ENCODE measurements around the gene OR8H1. TPM values are rescaled to one million over a fixed set of nuclear protein-coding genes. Genes with fewer than 3 reads are reported as not detected.

Gene OR8H1
- total and polyA plus RNA-seq, 2 of the 8 experiments (the other 6 are each of a cell fraction or from before 2014, with no cell fraction given): not detected

DNA sequence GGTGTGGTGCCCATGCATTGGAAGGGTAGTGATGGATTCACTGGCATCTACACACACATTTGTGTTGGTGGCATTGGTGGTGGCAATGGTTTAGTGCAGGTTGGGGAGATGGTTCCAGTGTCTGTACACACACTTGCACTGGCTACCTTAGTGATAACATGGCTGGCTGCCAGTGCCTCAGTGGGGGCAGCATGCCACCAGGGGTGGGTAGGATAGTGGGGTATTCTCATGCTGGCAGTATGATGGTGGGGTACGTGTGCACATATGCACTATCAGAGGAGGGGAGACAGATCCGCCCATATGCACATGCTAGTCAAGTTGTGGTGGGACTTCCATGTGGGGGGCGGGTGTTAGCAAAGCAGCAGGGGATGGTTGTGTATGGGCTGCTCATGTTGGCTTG is 15.8 kb upstream of the OR8H1 start:
- no peak overlapping the region for H2AFZ ChIP-seq (ENCODE audit: low read length)
- FAIRE-seq (no peak), DNase-seq (ENCODE audit: low read depth in 1 of 2, low spot score in 2 of 2) (no peak)
- no peak overlapping the region for H3K56ac ChIP-seq (replicated peaks; ENCODE audit: insufficient read length, low read depth, low read length)
- no peak overlapping the region for H3K4me3 ChIP-seq (ENCODE audit: extremely low read depth in 1 of 4, insufficient read depth in 2 of 4, low read depth in 3 of 4, low read length in 4 of 4)
- ChIA-PET CTCF (ENCODE audit: partially characterized antibody) (interaction anchor here (0.6 to 0.7 kb wide), 2 partner anchors 61 to 132 kb away, joined by 3 to 5 read pairs; partner anchors contain the start of gene OR5J2), POLR2A (ENCODE audit: partially characterized antibody) (no interaction called here)
- H2BK12ac ChIP-seq (ENCODE audit: low read depth, low read length): no peak overlapping the region
- TF ChIP-seq RAD21 (IDR thresholded peaks at IDR 0.05 in 1 of 2, conservative IDR thresholded peaks at IDR 0.05 in 1 of 2; ENCODE audit: low read depth in 2 of 2, low read length in 2 of 2): no peak
- no peak for TF ChIP-seq CHD2 (IDR thresholded peaks at IDR 0.05; ENCODE audit: low read length)
- no peak for TF ChIP-seq EP300 (IDR thresholded peaks at IDR 0.05; ENCODE audit: borderline replicate concordance in 1 of 2, low read depth in 2 of 2, low read length in 2 of 2)
- no peak for TF ChIP-seq JUN (IDR thresholded peaks at IDR 0.05; ENCODE audit: low read depth, low read length)
- no peak for TF ChIP-seq BACH1 (IDR thresholded peaks at IDR 0.05; ENCODE audit: low read length)
- TF ChIP-seq GABPA (IDR thresholded peaks at IDR 0.05; ENCODE audit: borderline replicate concordance, insufficient read depth, low read length): no peak
- no peak for TF ChIP-seq KDM4A (IDR thresholded peaks at IDR 0.05; ENCODE audit: low read depth, low read length, severe bottlenecking)
- TF ChIP-seq CREB1 (IDR thresholded peaks at IDR 0.05): no peak
- TF ChIP-seq GTF2F1 (IDR thresholded peaks at IDR 0.05; ENCODE audit: borderline replicate concordance, low read depth, low read length): no peak
- TF ChIP-seq SIX5 (IDR thresholded peaks at IDR 0.05; ENCODE audit: low read depth, low read length): no peak
- no peak for TF ChIP-seq SIN3A (conservative IDR thresholded peaks at IDR 0.05 in 1 of 2, IDR thresholded peaks at IDR 0.05 in 1 of 2; ENCODE audit: low read depth in 1 of 2, low read length in 2 of 2)
- H3K79me2 ChIP-seq (ENCODE audit: control insufficient read depth in 1 of 2, insufficient read depth in 2 of 2, low read length in 2 of 2): no peaks in the 10 kb centered on the region
- no peaks in the 10 kb centered on the region for H3K23me2 ChIP-seq (ENCODE audit: low read depth, low read length)
- H2BK15ac ChIP-seq (ENCODE audit: low read length): no peak overlapping the region
- H3K4me2 ChIP-seq (ENCODE audit: insufficient read depth in 1 of 2, low read depth in 2 of 2, low read length in 2 of 2): no peak overlapping the region
- H3K9ac ChIP-seq (replicated peaks in 1 of 4; ENCODE audit: extremely low read depth in 1 of 4, low read depth in 3 of 4, low read length in 3 of 4): no peak overlapping the region
- H3K4me1 ChIP-seq (replicated peaks in 1 of 4; ENCODE audit: control insufficient read depth in 3 of 4, insufficient read depth in 4 of 4, low read length in 3 of 4): no peaks in the 10 kb centered on the region
- H3K36me3 ChIP-seq (ENCODE audit: control insufficient read depth in 2 of 4, insufficient read depth in 4 of 4, low read length in 3 of 4): no peaks in the 10 kb centered on the region; a peak in 1 of 8 replicates
- H2AK5ac ChIP-seq (ENCODE audit: low read depth, low read length): no peak overlapping the region
- H4K5ac ChIP-seq (ENCODE audit: insufficient read length, low read depth, low read length): no peak overlapping the region
- H2BK20ac ChIP-seq (ENCODE audit: low read length): no peak overlapping the region
- no peak overlapping the region for H4K91ac ChIP-seq (replicated peaks; ENCODE audit: insufficient read length, low read length)
- no peak overlapping the region for H3K27ac ChIP-seq (ENCODE audit: low read depth, low read length)
- H4K20me1 ChIP-seq (replicated peaks in 1 of 2; ENCODE audit: control insufficient read depth in 1 of 2, insufficient read depth in 2 of 2, low read length in 2 of 2): no peaks in the 10 kb centered on the region
- H3K4ac ChIP-seq (replicated peaks; ENCODE audit: insufficient read length, low read depth, low read length): no peak overlapping the region
- 93% methylated on average over 3 of the region's 3 CpGs; no CpG with 5 or more reads in 1 of the 2 experiments for WGBS, 2 experiments (ENCODE audit: extremely low coverage in 1 of 2, insufficient coverage in 1 of 2, insufficient read length in 1 of 2, insufficient replicate concordance in 2 of 2, low coverage in 1 of 2, low lambda C conversion rate in 2 of 2, missing lambda C conversion rate in 1 of 2)
- no peaks in the 10 kb centered on the region for H3K9me3 ChIP-seq (ENCODE audit: insufficient read depth in 2 of 2, low read depth in 1 of 2, low read length in 1 of 2)
- no peak overlapping the region for H3K14ac ChIP-seq (ENCODE audit: insufficient read length)
- H2BK5ac ChIP-seq (ENCODE audit: low read depth, low read length): no peak overlapping the region
- H3K23ac ChIP-seq (ENCODE audit: insufficient read length): no peak overlapping the region
- no peak overlapping the region for H2BK120ac ChIP-seq (replicated peaks; ENCODE audit: low read depth, low read length)
- H3K27me3 ChIP-seq (replicated peaks in 1 of 4; ENCODE audit: control insufficient read depth in 3 of 4, extremely low read depth in 1 of 4, insufficient read depth in 3 of 4, low read length in 3 of 4): 0 out of 7 replicates have a peak, but pooled peaks cover 0 to 2% (median 0%) of the 10 kb centered on the region in 4 experiments
- no peak overlapping the region for H4K8ac ChIP-seq (ENCODE audit: extremely low read depth, insufficient read depth, low read length)
- H3K18ac ChIP-seq (ENCODE audit: extremely low read depth, low read length): no peak overlapping the region
- H3K79me1 ChIP-seq (ENCODE audit: low read depth, low read length): no peaks in the 10 kb centered on the region
